HepG2 (cell line): ENCODE results near the gene CUL1.

Experiments
- ATF2 ChIP-seq: sonication (generic); formaldehyde crosslinking; IDR thresholded peaks from 2 replicates; pipeline ENCODE4 v1.4.0; 2020; ENCODE audit warnings: missing genetic modification reagents
- MAFF ChIP-seq: IDR thresholded peaks from 2 replicates; pipeline ENCODE4 v1.6.1; 2011; ENCODE audit warnings: low read depth, low read length, improper control_type of control experiment
- MIER3 ChIP-seq: IDR thresholded peaks from 2 replicates; pipeline ENCODE4 v1.6.1; 2016; ENCODE audit warnings: missing compliant biosample characterization, borderline replicate concordance
- TBX3 ChIP-seq: fragments of 450-650 bp; IDR thresholded peaks from 2 replicates; pipeline ENCODE4 v1.6.1; 2017; ENCODE audit warnings: antibody characterized with exemption, mild to moderate bottlenecking, inconsistent platforms, borderline replicate concordance
- ZBTB8A ChIP-seq: sonication (generic); formaldehyde crosslinking; IDR thresholded peaks from 2 replicates; pipeline ENCODE4 v1.4.0; 2020; ENCODE audit warnings: mild to moderate bottlenecking, low read depth, missing genetic modification reagents, borderline replicate concordance
- ZHX1 ChIP-seq: sonication (generic); formaldehyde crosslinking; IDR thresholded peaks from 2 replicates; pipeline ENCODE4 v1.8.1; 2022; ENCODE audit warnings: low read depth, mild to moderate bottlenecking, missing genetic modification reagents
- ZNF792 ChIP-seq: IDR thresholded peaks from 2 replicates; pipeline ENCODE4 v1.6.1; 2016

- TF ChIP-seq ZNF792 (CRISPR knock-in tag) (no peak), ZBTB8A (CRISPR knock-in tag) (no peak), TBX3 (no peak), MIER3 (CRISPR knock-in tag) (no peak), ATF2 (CRISPR knock-in tag) (no peak), MAFF (no peak), ZHX1 (CRISPR knock-in tag) (no peak)
Measured at GRCh38 chr7:148807436-148807835, 108.7 kb downstream of the CUL1 start.
